ENCODE measurements around the gene SLC37A2.

Gene SLC37A2

DNA sequence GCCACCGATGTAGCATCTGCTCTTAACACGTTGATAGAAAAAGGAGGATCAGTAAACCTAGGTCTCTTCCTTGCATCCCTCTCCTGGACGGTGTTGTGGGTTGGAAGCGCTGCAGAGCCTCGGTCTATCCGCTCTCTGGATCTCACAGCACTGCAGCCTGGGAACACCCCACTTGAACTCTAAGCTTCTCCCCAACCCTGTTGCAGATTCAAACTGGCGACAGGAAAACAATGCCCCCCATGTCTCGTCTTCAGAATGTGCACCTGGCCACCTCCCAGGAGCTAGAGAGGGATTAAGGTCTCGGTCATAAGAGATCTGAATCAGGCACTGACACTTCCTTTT lies 47.9 kb downstream of the SLC37A2 start:
- peak; percentile 41 for DNase-seq (ENCODE audit: low read depth)

DNA sequence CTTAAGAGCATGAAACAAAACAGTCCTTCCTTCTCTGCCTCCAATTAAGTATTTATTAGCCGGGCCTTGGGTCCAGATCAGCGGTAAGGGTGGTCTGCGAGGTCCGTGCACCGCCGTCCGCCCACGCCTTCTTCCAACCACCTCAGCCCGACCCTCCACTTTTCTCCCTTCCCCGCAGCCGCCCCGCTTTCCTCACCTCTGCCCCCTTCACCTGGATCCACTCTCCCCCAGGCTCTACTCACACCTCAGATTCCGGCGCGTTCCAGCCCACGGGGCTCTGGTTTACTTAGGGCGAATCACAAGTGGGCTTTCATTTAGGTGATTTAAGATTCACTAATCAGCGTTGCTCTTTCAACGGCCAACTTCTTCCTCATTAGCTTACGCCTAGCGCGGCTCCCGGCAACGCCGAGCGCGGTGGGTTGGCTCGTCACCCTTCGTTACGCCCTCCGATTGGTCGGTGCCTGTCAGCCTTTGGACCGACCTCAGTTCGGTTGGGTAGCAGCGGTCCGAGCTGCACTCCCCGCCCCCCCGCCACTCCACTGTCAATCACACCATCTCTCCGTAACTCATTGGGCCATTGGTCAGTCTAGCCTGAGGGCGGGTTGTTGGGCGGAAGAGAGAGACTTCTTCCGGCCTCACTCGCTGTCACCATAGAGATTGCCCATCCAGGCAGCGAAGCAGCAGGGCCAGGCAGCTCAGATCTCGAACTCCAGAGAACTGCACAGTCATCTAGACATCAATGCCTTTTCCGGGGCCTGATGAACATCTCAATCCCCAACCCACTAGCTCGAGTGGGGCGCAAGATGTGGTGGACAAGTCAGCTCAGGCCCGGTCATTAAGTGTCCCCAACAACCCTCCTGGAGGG lies 48.5 kb downstream of the SLC37A2 start, which contains the start of gene TMEM218:
TMEM218 (minus strand) TSS at position 284 of the 865 bp plus-strand sequence. CDS start 9,385 bp downstream, outside the sequence.
- peak; percentile 98 for DNase-seq (ENCODE audit: low read depth)

DNA sequence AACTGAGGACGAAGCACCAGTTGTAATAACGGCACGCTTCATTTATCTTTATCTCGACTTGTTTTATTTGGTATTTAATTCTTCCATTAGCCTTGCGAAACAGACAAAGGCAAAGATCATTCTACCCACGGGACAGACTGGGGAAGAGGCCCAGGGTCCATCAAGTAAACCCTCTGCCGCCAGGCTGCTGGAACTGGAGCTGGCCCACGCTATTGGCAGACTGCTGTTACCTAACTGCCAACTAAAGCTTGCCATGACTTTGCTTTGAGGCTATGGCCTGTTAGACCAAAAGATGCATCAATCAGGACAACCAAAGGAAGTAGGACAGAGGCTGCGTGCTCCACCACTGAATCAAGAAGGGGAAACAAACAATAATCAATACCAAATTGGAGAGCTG lies 49.1 kb downstream of the SLC37A2 start:
- no peak for DNase-seq (ENCODE audit: low read depth)

DNA sequence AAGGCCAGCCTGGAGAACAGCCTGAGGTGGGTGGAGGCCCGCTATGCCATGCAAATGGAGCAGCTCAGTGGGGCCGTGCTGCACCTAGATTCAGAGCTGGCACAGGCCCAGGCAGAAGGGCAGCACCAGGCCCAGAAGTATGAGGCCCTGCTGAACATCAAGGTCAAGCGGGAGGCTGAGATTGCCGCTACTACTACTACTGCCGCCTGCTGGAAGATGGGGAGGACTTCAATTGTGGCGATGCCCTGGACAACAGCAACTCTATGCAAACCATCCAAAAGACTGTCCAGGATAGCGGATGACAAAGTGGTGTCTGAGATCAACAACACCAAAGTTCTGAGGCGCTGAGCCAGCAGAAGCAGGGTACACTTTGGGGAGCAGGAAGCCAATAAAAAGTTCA lies 51.4 kb downstream of the SLC37A2 start:
- peak; percentile 14 for DNase-seq (ENCODE audit: low read depth)

DNA sequence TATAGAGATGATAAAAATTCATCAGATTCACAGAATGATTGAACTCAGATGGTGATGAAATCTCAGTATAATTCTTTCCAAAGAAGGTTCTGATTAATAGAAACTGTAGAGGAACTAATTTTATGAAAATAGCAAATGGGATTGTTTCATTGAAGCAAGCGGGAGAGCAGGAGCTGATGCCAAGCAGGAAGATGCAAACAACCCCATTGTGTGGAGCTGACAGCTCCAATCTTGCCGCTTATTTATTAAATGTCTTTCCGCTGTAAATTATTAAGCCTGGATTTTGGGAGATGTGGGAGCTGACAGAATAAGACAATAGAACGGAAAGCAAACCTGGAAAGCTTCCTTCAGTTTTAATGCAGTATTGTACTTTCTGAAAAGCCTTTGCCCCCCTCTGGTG lies 54.3 kb downstream of the SLC37A2 start:
- DNase-seq (ENCODE audit: low read depth): no peak

DNA sequence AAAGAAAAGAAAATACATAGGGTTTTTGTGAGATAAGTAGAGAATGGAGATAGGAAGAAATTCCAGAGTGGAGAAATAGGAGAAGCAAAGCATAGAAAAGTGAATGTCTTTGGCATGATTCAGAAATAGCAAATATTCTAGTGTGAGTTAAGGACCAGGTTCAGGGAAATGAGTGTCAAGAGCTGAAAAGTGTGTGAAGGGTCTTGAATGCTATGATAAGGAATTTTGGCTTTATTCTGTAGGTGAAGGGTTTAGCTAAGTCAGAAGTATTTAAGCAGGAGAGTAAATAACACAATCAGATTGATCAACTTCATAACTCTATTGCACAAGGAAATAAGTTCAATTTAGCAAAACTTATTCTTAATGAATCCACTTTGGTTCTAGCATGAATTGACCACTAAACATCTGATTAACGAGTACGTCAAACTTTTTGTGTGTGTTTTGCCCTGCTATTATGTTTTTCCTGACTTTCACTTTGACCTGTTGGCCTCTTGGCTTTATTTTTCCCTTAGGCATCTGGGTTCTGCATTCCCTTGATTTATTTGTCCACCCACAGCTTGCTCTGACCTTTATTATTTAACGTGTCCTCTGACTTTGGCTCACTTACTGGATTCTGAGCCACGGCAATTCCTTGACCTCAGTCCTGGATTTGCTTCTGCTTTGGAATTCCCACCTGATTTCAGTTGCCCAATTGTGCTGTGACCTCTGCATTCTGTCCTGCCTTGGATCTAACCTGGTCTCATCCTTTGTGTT lies 60.3 kb downstream of the SLC37A2 start:
- no peak for DNase-seq (ENCODE audit: low read depth)

DNA sequence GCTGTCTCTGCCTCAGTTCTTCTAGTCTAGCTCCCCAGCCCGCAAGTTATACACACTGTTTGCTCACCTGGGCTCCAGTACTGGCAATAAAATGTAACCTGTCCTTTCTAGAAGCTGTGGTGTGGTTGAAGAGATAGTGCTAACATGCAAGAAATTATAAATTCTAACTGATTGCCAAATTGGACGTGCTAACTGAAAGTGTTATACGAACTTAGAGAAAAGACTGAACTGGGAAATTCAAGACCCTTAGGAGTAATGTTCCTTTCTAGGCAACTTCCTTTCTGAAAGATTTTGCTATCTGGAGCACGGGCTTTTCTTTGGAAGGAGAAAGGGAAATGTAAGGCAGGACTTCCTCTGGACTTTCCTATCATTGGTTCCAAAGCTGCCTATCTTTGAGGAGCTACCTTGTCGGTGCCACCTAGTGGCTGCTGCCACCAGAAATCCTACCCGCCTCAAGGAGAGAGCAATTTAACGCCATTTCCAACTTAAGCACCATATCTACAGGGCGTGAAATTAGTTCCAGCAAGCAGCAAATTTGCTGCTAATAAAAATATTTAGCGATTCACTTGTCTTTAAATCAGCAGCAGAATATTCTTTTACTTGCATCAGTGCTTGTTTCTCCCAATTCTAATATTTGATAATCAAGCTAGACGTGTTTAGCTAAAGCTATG lies 61.0 kb downstream of the SLC37A2 start:
- DNase-seq (ENCODE audit: low read depth): peak; percentile 57

DNA sequence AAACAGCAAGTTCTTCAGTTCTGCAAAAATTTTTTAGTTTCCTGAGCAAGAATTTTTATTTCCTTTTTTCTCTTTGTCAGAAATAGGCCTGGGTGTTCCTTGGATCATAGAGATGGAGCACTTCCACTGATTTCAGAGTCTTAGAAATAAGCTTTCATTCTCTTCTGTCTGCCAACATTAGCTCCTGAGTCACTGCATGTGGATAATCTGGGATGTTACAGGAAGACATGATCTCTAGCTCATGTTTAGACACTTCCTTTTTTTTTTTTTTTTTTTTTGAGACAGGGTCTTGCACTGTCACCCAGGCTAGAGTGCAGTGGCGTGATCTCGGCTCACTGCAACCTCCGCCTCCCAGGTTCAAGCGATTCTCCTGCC lies 61.5 kb downstream of the SLC37A2 start:
- DNase-seq (ENCODE audit: low read depth): no peak

DNA sequence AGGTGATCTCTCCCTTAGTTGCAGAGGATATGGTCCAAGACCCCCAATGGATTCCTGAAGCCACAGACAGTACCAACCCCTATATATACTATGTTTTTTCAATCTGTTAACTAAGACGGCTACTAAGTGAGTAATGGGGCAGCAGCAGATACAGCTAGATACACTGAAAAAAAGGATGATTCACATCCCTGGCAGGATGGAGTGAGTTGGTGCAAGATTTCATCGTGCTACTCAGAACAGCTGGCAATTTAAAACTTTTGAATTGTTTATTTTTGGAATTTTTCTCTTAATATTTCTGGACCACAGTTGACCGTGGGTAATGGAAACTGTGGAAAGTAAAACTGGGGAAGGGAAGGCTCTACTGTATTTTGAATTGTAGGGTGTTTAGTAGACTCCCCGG lies 65.3 kb downstream of the SLC37A2 start:
- DNase-seq (ENCODE audit: low read depth): peak; percentile 59

DNA sequence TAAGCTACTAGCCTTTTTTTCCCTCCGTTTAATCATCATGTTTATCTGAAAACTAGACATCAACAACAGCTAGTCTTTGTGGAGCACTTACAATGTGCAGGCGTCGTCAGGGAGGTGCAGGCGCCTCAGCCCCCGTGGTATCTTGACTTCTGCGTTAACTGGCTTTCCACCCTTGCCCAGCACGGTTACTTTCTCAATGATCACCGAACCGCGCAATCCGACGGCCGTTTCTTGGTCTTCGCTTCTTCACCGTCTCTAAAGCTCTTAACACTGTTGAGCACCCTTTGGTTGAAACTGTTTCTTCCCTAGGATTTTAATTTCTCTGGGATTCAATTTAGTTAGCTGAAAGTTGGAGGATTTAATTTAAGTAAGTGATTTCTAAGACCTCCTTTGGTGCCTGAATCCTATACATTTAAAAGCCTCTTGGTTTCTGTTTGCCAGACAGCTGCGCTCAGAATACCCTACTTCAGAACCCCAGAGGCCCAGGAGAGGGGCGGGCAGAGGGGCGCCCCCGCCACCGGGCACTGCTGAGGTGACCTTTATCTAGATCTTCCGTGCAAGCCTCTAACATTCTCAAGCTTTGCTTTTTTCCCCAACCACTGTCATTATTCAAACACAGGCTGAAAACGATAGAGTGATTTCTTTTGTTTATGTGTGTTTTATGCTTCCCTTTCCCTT lies 66.3 kb downstream of the SLC37A2 start:
- DNase-seq (ENCODE audit: low read depth): no peak

DNA sequence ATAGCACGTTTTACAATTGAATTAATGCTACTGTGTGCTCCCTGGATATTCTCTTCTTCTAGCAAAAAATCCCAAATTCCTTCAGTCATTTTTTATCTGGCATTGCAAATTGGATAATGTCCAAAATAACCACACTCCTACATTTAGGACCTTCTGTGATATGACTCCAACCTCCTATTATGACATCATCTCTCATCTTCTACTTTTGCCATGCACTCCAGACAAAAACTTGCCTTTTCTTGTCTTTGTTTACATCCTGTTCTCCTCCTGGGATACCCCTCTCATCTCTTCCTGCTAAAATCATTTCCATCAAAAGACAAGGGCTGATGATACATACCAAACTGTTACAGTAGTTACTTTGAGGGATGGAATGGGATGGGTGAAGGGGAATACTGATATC lies 69.0 kb downstream of the SLC37A2 start:
- no peak for DNase-seq (ENCODE audit: low read depth)

DNA sequence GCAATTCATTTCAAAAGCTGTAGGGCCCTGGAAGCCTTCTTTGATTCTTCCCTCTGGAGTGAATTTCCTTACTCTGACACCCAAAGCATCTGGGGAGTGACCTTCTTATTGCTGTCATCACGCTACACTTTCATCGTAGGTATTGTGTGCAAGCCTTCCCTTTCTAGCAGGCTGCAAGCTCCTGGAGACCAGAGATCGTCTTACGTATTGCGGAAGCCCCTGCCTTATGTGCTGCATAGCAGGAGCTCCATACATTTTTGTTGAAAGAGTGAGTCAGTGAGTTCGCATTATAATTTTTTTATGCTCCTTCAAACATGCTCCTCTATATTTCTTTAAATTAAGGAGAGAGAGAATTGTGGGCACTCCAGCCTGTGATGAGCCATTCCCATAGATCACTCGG lies 69.5 kb downstream of the SLC37A2 start:
- no peak for DNase-seq (ENCODE audit: low read depth)

DNA sequence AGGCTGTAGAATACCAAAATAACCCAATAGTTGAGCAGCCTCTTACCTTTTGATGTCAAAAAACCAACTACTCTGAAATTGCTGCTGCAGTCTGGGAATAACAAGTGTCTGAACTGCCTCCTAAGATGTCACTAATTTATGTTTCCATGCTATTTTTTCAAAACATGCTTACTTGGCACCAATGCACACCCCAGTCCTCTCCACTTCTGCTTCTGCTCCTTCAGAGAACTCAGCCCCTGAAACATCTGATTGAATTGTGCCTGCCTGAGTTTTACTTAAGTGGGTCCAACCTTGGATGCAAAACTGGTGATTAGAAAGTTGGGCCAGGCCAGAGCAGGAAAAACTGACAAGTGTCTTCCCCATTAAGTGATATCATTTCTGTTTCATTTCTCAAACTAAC lies 72.9 kb downstream of the SLC37A2 start:
- no peak for DNase-seq (ENCODE audit: low read depth)

DNA sequence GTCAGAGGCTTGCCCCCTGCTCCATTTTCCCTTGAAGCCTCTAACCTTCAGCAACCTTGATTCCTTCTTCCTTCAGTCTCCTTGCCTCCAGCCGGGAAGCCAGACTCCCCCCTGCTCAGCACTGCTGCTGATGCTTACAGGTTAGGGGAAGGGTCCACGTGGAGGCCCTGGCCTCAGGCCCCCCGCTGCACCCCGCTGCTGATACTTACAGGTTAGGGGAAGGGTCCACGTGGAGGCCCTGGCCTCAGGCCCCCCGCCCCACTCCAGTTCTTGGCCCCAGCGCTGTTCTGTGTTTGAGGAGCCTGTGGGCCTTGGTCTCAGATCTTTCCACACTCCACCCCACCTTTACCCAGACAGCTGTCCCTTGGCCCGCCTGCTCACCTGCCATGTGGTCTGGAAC lies 75.9 kb downstream of the SLC37A2 start:
- no peak for DNase-seq (ENCODE audit: low read depth)

DNA sequence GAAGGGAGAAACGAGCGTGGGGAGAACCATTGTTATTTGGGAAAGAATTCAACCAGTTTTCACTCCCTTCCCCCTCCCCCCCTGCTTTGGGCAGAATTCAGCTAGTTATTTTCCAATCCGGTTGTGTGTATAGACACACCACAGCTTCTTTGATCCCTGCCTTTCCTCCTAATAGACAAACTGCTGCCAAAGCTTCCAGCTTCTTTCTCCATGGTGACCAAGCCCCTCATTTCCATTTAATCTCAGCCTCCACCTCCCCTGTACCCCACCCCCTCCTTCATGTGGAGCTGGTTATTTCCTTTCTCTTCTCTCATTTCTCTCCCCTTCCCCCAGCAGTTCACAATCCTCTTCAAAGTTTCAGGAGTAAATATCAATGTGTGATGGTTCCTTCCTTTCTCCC lies 76.7 kb downstream of the SLC37A2 start:
- no peak for DNase-seq (ENCODE audit: low read depth)
